ENCODE data around the gene CABLES1. TPM values are rescaled to one million over a fixed set of nuclear protein-coding genes. Genes with fewer than 3 reads are reported as not detected.

CABLES1 gene
- total RNA-seq, 2 donors from 2014 or later: 4.2 to 11.9 TPM

GRCh38 chr18:23196119-23197007, 61.1 kb downstream of the CABLES1 start:
- TF ChIP-seq, protein P1, sequence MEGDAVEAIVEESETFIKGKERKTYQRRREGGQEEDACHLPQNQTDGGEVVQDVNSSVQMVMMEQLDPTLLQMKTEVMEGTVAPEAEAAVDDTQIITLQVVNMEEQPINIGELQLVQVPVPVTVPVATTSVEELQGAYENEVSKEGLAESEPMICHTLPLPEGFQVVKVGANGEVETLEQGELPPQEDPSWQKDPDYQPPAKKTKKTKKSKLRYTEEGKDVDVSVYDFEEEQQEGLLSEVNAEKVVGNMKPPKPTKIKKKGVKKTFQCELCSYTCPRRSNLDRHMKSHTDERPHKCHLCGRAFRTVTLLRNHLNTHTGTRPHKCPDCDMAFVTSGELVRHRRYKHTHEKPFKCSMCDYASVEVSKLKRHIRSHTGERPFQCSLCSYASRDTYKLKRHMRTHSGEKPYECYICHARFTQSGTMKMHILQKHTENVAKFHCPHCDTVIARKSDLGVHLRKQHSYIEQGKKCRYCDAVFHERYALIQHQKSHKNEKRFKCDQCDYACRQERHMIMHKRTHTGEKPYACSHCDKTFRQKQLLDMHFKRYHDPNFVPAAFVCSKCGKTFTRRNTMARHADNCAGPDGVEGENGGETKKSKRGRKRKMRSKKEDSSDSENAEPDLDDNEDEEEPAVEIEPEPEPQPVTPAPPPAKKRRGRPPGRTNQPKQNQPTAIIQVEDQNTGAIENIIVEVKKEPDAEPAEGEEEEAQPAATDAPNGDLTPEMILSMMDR (IDR thresholded peaks at IDR 0.05): no peak
- no peak for TF ChIP-seq POLR2A (IDR thresholded peaks at IDR 0.05)
- Histone ChIP-seq H3K27ac (no peak overlapping the region), H3K27me3 (no peaks in the 10 kb centered on the region), H3K9me3 (no peaks in the 10 kb centered on the region), H3K4me3 (no peak overlapping the region), H3K4me1 (no peaks in the 10 kb centered on the region), H3K36me3 (replicated peaks in 1 of 2; ENCODE audit: insufficient read depth in 1 of 2, low read depth in 2 of 2) (no peaks in the 10 kb centered on the region)
- ATAC-seq (no peak), DNase-seq (no peak)
- intact Hi-C loops (cut with DNase I): no loop called here
- 80 to 86% methylated on average over 15 to 20 of the region's 22 CpGs for WGBS, 2 donors

- Histone ChIP-seq H3K4me1 (no peaks in the 10 kb centered on the region), H3K36me3 (replicated peaks in 1 of 2; ENCODE audit: insufficient read depth in 1 of 2, low read depth in 2 of 2) (no peaks in the 10 kb centered on the region), H3K4me3 (no peak overlapping the region), H3K27ac (no peak overlapping the region), H3K9me3 (no peaks in the 10 kb centered on the region), H3K27me3 (no peaks in the 10 kb centered on the region)
- ATAC-seq (no peak), DNase-seq (no peak)
- TF ChIP-seq, protein P1 (IDR thresholded peaks at IDR 0.05): no peak
- no peak for TF ChIP-seq POLR2A (IDR thresholded peaks at IDR 0.05)
- WGBS, 2 donors: 87 to 93% methylated on average over 5 of the region's 5 CpGs
- intact Hi-C loops (cut with DNase I): no loop called here
Observed at GRCh38 chr18:23198217-23198845, 63.0 kb downstream of the CABLES1 start.

DNA sequence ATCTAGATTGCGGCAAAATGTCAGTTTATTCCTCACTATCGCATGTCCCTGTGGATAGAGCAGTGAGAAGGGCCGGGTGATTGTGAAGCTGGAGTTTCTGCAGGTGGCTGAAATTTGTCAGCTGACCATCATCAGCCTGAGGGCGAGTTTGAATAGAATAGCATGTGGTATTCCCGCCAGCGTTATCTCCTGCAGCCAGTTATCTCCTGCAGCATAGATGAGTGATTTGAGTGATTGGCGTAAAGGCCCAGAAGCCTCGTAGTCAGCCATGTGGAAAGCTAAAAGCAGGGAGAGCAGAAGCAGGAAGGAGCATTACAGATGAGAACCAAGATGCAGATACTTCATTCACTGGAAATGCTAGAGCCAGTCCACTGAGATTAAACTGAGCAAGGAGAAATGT, 65.5 kb downstream of the CABLES1 start:
- Histone ChIP-seq H3K4me1 (no peaks in the 10 kb centered on the region), H3K36me3 (replicated peaks in 1 of 2; ENCODE audit: insufficient read depth in 1 of 2, low read depth in 2 of 2) (no peaks in the 10 kb centered on the region), H3K9me3 (no peaks in the 10 kb centered on the region), H3K27me3 (no peaks in the 10 kb centered on the region), H3K27ac (no peak overlapping the region), H3K4me3 (no peak overlapping the region)
- intact Hi-C loops (cut with DNase I): no loop called here
- ATAC-seq: no peak
- TF ChIP-seq, protein P1 (IDR thresholded peaks at IDR 0.05): no peak
- TF ChIP-seq POLR2A (IDR thresholded peaks at IDR 0.05): no peak
- 75 to 79% methylated on average over 8 of the region's 8 CpGs for WGBS, 2 donors
- no peak for DNase-seq

- TF ChIP-seq, protein P1 (IDR thresholded peaks at IDR 0.05): no peak
- no peak for TF ChIP-seq POLR2A (IDR thresholded peaks at IDR 0.05)
- ATAC-seq: no peak
- 91 to 95% methylated on average over 10 of the region's 10 CpGs for WGBS, 2 donors
- Histone ChIP-seq H3K27ac (no peak overlapping the region), H3K9me3 (no peaks in the 10 kb centered on the region), H3K36me3 (replicated peaks in 1 of 2; ENCODE audit: insufficient read depth in 1 of 2, low read depth in 2 of 2) (no peaks in the 10 kb centered on the region), H3K27me3 (no peaks in the 10 kb centered on the region), H3K4me1 (no peaks in the 10 kb centered on the region), H3K4me3 (no peak overlapping the region)
- DNase-seq: no peak
- intact Hi-C loops (cut with DNase I): no loop called here
Observed at GRCh38 chr18:23201741-23202140, 66.5 kb downstream of the CABLES1 start.
